ENCODE data around the gene FHOD3. TPM values are rescaled to one million over a fixed set of nuclear protein-coding genes. Genes with fewer than 3 reads are reported as not detected.

The FHOD3 gene
- total RNA-seq, 1 experiment from 2014 or later = 18.1 TPM

- no peak overlapping the region for H3K4me2 ChIP-seq (ENCODE audit: low read length)
- no peak overlapping the region for H3K4me3 ChIP-seq (ENCODE audit: low read length)
- H3K4me1 ChIP-seq (ENCODE audit: insufficient read depth, low read length) = 0 out of 2 replicates have a peak, but pooled peaks cover 5% of the 10 kb centered on the region
- POLR2A ChIA-PET (ENCODE audit: unreplicated experiment) = interaction anchor here (0.6 kb wide), 1 partner anchor 105 kb away, joined by 3 read pairs; no protein-coding TSS in a partner anchor
- no peak overlapping the region for H3K9ac ChIP-seq (ENCODE audit: low read length)
- H3K79me2 ChIP-seq (ENCODE audit: low read length) = peaks cover 23% of the 10 kb centered on the region
- ATAC-seq (no peak), DNase-seq (no peak)
- no peak overlapping the region for H2AFZ ChIP-seq (ENCODE audit: low read length)
- H3K9me3 ChIP-seq (ENCODE audit: low read length) = no peaks in the 10 kb centered on the region
- no peak overlapping the region for H3K27ac ChIP-seq (ENCODE audit: low read length)
- H3K36me3 ChIP-seq (ENCODE audit: low read depth, low read length) = no peaks in the 10 kb centered on the region
- no peaks in the 10 kb centered on the region for H3K9me2 ChIP-seq (replicated peaks; ENCODE audit: low read length)
- H3F3A ChIP-seq (ENCODE audit: low read length, unreplicated experiment) = no peaks in the 10 kb centered on the region
- H3K27me3 ChIP-seq (ENCODE audit: low read length) = no peaks in the 10 kb centered on the region
- TF ChIP-seq EZH2 (IDR thresholded peaks at IDR 0.05; ENCODE audit: low read length, unreplicated experiment) = no peak
- CTCF ChIA-PET = no interaction called here
- intact Hi-C loops (cut with micrococcal nuclease) = loop anchor here (10.0 kb wide), 1 partner anchor 460 kb away; no protein-coding TSS in a partner anchor
- H4K20me1 ChIP-seq (ENCODE audit: low read length) = 0 out of 2 replicates have a peak, but pooled peaks cover 9% of the 10 kb centered on the region
- BruUV-seq (replicated peaks) = no TSS peak
These were observed 2.3 kb upstream of the FHOD3 start for GRCh38 chr18:36295214-36295613.

- Histone ChIP-seq H3K4me2 (ENCODE audit: low read length) (no peak overlapping the region), H3K9me3 (ENCODE audit: low read length) (no peaks in the 10 kb centered on the region), H2AFZ (ENCODE audit: low read length) (no peak overlapping the region), H3K79me2 (ENCODE audit: low read length) (peaks cover 30% of the 10 kb centered on the region), H3K27ac (ENCODE audit: low read length) (no peak overlapping the region), H3K9me2 (replicated peaks; ENCODE audit: low read length) (no peaks in the 10 kb centered on the region), H3K27me3 (ENCODE audit: low read length) (no peaks in the 10 kb centered on the region), H4K20me1 (ENCODE audit: low read length) (0 out of 2 replicates have a peak, but pooled peaks cover 9% of the 10 kb centered on the region), H3K4me3 (ENCODE audit: low read length) (no peak overlapping the region), H3K36me3 (ENCODE audit: low read depth, low read length) (no peaks in the 10 kb centered on the region), H3K4me1 (ENCODE audit: insufficient read depth, low read length) (0 out of 2 replicates have a peak, but pooled peaks cover 5% of the 10 kb centered on the region), H3K9ac (ENCODE audit: low read length) (no peak overlapping the region), H3F3A (ENCODE audit: low read length, unreplicated experiment) (no peaks in the 10 kb centered on the region)
- no peak for TF ChIP-seq EZH2phosphoT487 (IDR thresholded peaks at IDR 0.05; ENCODE audit: borderline replicate concordance, low read length)
- no peak for TF ChIP-seq CTCF (conservative IDR thresholded peaks at IDR 0.05; ENCODE audit: low read depth, low read length)
- TF ChIP-seq EZH2 (IDR thresholded peaks at IDR 0.05; ENCODE audit: low read length, unreplicated experiment) = no peak
- no peak for DNase-seq
- no TSS peak for BruUV-seq (replicated peaks)
- intact Hi-C loops (cut with micrococcal nuclease) = loop anchor here (1.0 to 10.0 kb wide), 4 partner anchors 77 to 459 kb away; no protein-coding TSS in a partner anchor
- ChIA-PET CTCF (no interaction called here), POLR2A (ENCODE audit: unreplicated experiment) (no interaction called here)
- no peak for ATAC-seq
These were observed 1.6 kb upstream of the FHOD3 start for GRCh38 chr18:36295880-36296301.

GRCh38 chr18:36296650-36297416 lies 680 bp upstream of the FHOD3 start:
- Histone ChIP-seq H3K4me1 (ENCODE audit: insufficient read depth, low read length) (0 out of 2 replicates have a peak, but pooled peaks cover 7% of the 10 kb centered on the region), H3K4me2 (ENCODE audit: low read length) (peak overlapping the region; percentile 81), H3K36me3 (ENCODE audit: low read depth, low read length) (no peaks in the 10 kb centered on the region), H3K27ac (ENCODE audit: low read length) (peak overlapping the region; percentile 65), H3K79me2 (ENCODE audit: low read length) (peaks cover 39% of the 10 kb centered on the region), H3K9me3 (ENCODE audit: low read length) (no peaks in the 10 kb centered on the region), H4K20me1 (ENCODE audit: low read length) (0 out of 2 replicates have a peak, but pooled peaks cover 9% of the 10 kb centered on the region), H2AFZ (ENCODE audit: low read length) (peak overlapping the region; percentile 26; the same call in 1 of the 2 replicates), H3K9me2 (replicated peaks; ENCODE audit: low read length) (no peaks in the 10 kb centered on the region), H3K9ac (ENCODE audit: low read length) (peak overlapping the region; percentile 74), H3K4me3 (ENCODE audit: low read length) (peak overlapping the region; percentile 67), H3F3A (ENCODE audit: low read length, unreplicated experiment) (no peaks in the 10 kb centered on the region), H3K27me3 (ENCODE audit: low read length) (no peaks in the 10 kb centered on the region)
- BruUV-seq (replicated peaks) = no TSS peak
- TF ChIP-seq EZH2 (IDR thresholded peaks at IDR 0.05; ENCODE audit: low read length, unreplicated experiment) (no peak), CTCF (conservative IDR thresholded peaks at IDR 0.05; ENCODE audit: low read depth, low read length) (peak; percentile 53)
- DNase-seq (peak; percentile 48), ATAC-seq (peak; percentile 65)
- ChIA-PET POLR2A (ENCODE audit: unreplicated experiment) (interaction anchor here (1.0 kb wide), 1 partner anchor 13 kb away, joined by 6 read pairs; no protein-coding TSS in a partner anchor), CTCF (no interaction called here)
- intact Hi-C loops (cut with micrococcal nuclease) = loop anchor here (1.0 to 10.0 kb wide), 4 partner anchors 76 to 458 kb away; no protein-coding TSS in a partner anchor
